NCI-H1417 (cell line): Measurements from ENCODE around the gene AQP1.

ENCODE experiments used
- DNase-seq, 3 experiments: peaks; one replicate each; lab custom pipeline; 2025; lab: John Stamatoyannopoulos, UW

Gene AQP1

DNA sequence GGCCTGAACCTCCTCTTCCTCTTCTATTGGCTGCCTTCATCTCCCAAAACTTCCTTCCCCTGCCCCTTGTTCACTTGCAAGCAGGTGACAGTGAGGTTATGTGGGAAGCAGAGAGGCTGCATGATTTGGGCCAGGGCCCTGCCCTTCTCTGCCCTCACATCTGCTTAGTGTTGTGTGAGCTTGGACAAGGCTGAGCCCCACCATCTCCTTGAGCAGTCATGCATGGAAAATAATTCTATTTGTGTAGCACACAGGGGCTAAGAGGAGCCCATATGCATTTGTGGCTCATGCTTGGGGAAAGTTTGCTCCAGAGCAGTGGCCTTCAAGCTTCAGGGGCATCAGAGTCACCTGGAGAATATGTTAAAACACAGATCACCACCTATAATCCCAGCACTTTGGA is 26.8 kb upstream of the AQP1 start:
- no peak for DNase-seq

DNA sequence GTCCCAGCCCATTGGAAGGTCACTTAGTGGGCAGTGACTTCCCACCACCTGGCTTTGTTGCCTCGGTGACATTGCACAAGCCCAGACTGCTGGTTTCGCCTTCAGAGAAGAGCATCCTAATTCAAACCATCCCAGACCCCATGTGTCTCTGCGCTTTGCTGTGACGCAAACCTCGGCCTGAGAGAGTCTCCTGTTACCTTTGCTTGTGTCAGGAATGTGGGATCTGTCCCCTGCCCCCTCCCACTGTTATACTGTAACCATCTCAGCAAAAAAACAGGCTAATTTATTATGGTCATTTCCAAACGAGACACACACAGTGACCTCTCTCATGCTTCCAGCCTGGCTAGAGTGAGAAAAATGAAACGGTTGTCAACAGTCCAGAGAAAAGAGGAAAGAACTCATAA is 25.0 kb upstream of the AQP1 start:
- no peak for DNase-seq

DNA sequence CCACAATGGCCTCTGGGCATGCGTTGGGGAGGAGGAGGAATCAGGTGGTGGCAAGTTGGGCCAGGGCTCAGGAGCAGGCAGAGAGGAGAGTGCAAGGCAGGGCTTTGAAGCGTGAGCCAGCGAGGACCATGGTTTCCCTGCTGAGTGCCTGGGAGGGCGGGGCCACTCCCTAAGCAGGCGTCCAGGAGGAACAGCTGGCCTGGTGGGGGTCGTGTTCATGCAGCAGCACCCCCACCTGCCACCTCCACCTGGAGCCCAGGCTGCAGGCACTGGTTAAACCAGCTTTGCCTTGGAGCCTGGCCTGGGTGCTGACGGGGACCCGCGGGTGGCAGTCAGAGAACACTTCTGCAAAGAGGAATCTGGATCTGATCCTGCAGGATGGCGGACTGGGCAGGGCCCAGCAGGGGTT is 24.2 kb upstream of the AQP1 start:
- peak in 2 of 3 experiments; percentile 65 to 78 for DNase-seq

GRCh38 chr7:30888747-30889146 is 22.9 kb upstream of the AQP1 start:
- peak in 1 of 3 experiments; percentile 36 for DNase-seq

GRCh38 chr7:30890226-30890625 is 21.4 kb upstream of the AQP1 start:
- DNase-seq = no peak

DNA sequence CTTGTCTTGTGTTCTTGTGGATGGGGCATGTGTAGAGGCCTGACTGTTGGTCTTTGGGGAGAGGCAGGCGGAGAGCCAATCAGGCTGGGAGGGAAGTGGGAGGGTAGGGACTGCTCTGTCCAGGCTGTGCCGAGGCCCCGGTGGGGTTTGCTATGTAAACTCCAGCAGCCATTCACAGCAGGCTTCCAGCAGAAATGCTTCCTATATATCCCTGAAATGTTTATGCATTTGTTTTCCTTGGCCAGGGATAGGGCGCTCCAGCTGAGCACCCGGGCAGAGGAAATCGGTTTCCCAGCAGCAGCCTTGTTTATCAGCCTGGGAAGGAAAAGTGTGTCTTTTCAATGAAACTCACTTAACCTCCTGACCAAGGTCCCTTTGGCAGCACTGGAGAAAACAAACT is 18.3 kb upstream of the AQP1 start:
- DNase-seq = no peak

GRCh38 chr7:30894009-30894408 is 17.6 kb upstream of the AQP1 start:
- no peak for DNase-seq

DNA sequence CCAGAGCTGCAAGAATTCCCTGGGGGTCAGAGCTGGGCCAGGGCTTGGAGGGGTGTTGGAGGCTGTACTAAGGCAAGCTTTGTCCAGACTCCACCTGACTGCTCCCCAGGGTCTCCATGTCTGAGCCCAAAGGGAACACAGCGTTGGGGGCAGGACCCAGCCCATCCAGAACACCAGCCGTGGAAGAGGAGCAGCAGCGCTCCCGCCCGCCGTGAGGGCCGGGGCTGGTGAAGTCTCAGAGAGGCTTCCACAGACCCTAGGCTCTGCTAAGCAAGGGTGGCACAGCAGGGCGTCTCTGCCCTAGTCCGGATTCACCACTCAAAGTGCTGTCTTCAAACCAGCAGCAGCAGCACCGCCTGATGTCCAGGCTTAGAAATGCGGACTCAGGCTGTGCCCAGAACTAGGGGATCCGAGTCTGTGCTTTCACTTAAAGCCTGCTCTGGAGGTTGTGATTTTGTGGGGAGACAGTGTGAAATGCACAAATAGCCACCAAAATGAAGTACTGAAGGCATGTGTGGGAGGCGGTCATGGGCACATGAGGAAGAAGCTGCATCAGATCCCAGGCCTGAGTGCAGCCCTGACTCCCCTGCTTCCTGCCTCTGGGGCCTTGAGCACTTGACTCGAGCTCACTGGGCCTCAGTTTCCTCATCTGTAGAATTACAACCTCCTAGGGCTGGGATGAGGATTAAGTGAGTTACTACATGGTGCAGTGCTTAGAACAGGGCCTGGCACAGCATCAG is 16.6 kb upstream of the AQP1 start:
- DNase-seq = no peak

- DNase-seq = no peak
Measured at GRCh38 chr7:30896036-30896435, 15.6 kb upstream of the AQP1 start.

DNA sequence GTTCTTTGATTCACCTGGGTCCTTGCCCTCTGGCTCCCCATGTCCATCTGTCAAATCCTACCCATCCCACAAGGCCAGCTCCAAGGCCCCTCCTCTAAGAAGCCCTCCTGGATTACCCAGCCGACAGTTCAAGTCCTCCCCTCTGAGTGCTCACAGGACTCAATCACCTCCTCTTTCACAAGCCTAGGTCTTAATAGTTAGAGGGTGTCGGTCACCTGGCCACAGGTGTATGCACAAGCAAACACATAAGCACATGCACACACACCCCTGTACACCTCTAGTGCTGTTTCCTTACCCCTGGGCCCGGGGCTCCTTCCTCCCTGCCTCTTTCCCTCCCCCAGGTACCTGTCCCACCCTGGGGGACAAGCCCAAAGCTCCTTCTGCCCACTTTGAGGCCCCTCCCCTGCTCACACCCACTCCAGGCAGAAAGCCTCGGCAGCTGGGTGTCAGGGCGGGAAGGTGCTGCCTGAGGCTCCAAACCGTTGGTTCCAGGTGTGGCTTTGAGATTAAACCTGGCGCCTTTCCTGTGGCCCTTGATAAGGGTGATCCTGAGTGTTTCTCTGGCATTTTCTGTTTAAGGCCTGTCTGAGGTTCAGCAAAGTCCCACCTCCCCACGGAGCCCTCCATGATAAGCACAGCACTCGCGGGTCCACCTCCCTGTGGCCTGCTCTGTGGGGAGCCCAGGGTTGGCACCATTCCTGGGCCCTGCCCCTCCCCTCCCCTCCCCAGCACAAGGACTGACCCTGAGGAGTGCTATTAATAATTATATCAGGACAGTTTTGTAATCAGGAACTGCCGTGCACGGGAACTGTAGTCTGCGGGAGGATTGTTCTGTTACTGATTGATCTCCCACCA is 14.6 kb upstream of the AQP1 start:
- DNase-seq = peak in 2 of 3 experiments; percentile 63 to 70

DNA sequence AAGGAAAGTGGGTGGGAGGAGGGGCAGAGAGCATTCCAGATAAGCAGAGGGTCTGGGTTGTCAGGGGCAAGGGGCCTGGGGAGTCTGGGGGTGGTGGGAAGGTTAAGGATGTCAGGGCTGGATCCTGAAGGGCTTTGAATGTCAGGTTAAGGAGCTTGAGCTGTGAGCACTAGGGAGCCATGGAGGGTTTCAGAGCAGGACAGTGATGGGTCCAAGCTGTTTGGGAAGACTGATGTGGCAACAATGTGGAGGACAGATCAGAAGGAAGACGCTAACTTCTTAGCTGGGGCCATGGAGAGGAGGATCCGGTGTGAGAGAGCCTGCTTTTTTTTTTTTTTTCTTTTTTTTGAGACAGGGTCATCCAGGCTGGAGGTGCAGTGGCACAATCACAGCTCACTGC is 13.9 kb upstream of the AQP1 start:
- no peak for DNase-seq

DNA sequence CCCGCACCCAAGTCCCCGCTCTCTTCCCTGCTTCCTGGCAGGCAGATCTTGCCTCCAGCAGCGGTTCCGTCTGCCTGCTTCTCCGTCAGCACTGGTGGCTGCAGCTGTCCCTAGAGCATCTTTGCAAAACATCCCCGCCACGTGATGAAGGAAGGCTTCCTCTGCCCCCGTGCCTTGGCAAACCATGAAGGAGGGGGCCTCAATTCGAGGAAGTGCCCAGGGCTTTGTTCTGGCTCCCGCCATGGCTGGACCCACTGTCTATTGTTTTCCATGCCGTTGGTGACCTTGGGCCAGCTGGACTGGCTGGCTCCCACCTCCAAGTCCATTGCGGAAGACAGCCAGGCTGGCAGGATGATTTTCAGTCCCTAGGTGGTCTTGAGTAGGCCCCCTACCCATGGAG is 13.2 kb upstream of the AQP1 start:
- DNase-seq = no peak

- no peak for DNase-seq
Measured at GRCh38 chr7:30899066-30899465, 12.6 kb upstream of the AQP1 start.

DNA sequence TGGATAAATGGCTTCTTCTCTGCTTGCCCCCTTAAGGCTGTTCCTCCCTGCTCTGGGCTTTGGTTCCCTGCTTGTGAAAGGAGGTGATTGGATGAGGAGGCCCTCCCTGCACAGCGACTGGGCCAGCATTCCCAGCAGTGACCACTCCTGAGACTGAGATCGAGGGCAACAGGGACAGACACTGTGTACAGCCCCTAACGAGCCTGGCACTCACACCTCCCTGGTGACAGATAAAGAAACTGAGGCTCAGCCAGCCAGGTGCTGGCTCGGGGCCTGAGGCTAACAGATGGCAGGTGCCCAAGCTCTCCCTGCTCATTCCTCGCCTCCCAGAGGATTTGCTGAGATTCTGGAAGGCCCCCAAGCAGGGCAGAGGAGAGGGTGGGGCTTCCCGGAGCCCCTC is 12.0 kb upstream of the AQP1 start:
- no peak for DNase-seq

DNA sequence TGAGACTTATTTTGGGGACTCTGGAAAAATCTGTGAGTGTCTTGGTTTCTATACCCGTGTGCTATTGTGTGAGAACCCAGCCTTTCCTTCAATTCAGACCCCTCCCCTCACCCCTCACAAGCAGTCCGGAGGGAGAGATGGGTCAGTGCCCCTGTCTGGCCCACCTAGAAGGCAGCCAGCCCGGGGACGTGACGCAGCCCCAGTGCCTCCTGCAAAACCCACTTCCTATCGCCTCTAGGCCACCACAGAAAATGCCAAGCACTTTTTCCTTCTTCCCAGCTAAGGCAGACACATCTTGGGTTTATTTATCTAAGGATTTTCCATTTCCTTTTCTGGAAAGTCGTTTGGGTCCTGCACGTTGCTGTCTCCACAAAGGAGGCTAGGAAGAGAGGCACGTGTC is 11.6 kb upstream of the AQP1 start:
- no peak for DNase-seq

DNA sequence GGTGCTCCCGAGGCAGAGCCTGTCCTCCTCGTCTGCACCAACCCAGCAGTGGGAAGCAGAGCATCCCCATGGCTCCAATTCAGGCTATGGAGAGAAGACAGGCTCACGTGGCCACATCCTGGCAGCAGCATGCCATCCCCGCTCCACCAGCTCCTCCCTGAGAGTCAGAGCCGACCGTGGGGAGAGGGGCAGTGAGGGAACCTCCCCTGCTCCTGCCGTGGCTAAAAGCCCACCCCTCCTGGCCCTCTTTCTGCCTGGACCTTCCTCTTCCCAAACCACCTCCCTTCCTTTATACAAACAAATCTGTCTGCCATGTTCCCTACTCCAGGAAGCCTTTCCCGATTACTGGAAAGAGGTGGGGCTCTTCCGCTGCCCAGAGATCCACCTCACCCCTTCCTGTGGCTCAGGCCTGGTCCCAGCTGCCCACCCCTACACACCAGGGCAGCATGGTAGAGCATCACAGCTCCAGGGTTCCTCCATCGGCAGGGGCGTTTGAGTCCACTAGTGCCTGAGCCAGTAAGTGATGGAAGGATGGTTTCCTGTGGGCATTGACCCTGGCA is 10.8 kb upstream of the AQP1 start:
- no peak for DNase-seq

- no peak for DNase-seq
Measured at GRCh38 chr7:30901856-30902255, 9.8 kb upstream of the AQP1 start.

GRCh38 chr7:30902466-30902865 is 9.2 kb upstream of the AQP1 start:
- no peak for DNase-seq

DNA sequence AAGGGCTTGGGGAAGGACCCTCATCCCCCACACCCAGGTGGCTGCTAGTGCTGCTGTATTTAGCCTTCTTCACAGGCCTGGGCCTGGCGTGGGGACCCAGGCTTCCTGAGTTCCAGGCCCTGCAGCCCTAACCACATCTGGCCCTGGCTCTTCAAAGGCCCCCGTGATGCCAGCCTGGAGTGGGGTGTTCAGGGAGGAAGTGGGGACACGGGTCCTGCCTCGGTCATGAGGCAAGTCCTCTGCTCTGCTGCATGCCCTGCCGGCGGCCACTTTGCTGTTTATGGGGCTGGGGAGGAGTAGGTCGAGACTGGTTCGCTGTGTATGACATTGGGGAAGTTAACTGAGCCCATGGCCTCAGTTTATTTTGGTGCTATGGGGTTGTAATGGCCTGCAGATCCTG is 8.5 kb upstream of the AQP1 start:
- no peak for DNase-seq

DNA sequence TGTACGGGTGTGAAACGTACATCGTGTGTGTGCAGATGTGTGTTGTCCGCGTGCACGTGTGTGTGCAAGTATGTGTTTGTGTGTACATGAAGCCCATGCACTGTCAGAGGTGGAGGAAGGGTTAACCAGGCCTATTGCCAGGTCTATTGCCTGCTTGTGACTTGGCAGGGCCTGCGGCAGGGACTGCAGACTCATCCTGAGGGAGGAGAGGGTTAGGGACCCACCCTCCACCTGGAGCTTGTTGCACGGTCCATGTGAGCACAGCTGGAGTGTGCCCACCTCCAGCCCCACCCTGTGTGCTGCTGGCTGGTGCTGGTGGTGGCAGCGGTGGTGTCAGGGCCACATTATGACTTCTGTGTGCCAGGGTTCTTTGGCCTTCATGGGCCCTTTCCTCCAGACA is 7.1 kb upstream of the AQP1 start:
- DNase-seq = no peak

GRCh38 chr7:30905078-30906012 is 6.3 kb upstream of the AQP1 start:
- no peak for DNase-seq

GRCh38 chr7:30906014-30906413 is 5.6 kb upstream of the AQP1 start:
- DNase-seq = peak in 1 of 3 experiments; percentile 6
